NCI-H526 treated with DMSO at 0.1 percent for 48 hours (cell line): Measurements from ENCODE around the gene MAML3.

Source experiments
- DNase-seq: peaks from one replicate; lab custom pipeline; 2025; lab: John Stamatoyannopoulos, UW

Gene MAML3

DNA sequence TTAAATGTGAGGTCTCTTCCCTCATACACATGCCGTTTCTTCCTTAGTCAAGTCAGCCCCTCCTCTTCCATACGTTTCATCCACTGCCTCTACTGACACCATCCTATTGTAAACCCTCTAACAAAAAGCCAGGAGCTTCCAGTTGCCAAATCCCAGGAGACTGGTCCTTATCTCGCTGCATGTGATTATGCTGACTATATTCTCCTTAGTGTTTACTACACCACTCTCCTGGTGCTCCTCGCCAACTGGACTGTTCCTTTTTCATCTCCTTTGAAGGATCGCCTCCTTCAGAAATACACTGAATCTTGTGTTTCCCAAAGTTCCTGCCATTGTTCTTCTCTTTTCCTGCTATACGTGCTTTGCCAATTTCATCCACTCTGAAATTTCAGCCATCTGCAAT lies 27.7 kb downstream of the MAML3 start:
- no peak for DNase-seq

DNA sequence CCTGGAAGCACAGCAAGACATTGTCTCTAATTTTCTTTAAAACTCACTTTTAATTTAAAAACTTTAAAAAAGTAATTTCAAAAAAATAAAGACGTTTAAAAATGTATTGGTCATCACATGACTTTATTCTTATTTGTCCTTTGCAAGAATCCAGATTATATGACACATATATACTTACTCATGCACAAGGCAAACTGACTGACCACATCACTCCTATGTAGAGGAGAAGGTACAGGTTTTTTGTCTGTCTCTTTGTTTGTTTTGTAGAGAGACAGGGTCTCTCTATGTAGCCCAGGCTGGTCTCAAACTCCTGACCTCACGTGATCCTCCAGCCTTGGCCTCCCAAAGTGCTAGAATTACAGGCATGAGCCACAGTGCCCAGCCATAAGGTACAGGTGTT lies 28.6 kb downstream of the MAML3 start:
- no peak for DNase-seq

DNA sequence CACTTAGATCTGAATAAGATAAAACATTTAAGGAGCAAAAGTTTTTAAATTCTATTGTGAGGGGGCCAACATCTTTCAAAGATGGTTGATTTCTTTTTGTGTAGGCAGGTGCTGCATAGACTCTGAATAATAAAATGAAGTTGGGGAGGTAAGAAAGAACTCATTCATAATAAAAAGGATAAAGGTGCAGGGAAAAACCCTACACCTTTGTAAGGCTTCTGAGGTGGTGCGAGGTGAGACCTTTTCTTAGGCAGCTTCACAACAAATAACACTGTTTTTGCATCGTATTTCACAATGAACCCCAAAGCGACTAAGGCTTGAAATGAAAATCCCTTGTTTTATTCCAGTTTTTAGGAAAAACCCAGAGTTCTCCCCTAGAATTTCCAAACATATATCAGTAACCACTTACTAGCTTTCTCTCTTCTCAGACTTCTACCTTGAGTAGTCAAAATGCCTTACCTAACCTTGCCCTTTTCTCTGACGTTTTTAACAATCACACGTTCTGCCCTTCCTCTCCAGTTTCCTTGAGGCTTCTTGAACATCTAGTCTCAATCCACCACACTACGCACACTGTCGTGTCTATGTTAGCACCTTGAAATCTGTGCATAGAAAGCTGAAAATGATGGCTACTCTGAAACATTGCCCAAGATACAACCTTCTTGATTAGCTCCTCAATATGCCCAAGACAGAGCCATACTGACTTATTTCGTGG lies 30.2 kb downstream of the MAML3 start:
- no peak for DNase-seq

DNA sequence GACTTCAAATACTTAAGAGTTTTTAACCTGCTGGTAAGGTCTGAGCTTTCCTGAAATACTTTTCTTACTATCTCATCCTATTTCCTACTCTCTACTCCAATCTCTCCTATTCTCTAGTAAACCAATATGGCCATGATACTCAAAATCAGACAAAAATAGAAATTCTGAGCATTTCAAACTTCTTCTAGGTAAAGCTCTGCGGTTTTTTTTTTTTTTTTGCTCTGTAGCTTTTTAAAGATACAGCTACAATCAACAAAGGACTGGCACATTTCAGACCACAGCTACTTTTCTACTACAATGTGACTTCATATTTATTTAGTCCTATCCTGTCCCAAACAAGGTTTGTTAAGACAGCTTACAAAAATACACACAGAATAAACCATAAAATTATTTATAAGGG lies 31.1 kb downstream of the MAML3 start:
- DNase-seq = no peak

DNA sequence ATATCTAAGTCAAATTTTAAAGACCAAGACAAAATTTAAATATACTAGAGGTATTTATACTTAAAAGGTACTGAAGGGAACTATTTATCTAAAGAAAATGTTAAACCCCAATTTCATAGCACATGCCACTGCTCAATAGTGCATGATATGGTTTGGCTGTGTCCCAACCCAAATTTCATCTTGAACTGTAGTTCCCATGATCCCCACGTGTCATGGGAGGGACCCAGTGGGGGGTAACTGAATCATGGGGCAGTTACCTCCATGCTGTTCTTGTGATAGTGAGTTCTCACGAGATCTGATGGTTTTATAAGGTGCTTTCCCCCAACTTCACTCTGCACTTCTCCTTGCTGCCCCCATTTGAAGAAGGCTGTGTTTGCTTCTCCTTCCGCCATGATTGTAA lies 32.3 kb downstream of the MAML3 start:
- no peak for DNase-seq

DNA sequence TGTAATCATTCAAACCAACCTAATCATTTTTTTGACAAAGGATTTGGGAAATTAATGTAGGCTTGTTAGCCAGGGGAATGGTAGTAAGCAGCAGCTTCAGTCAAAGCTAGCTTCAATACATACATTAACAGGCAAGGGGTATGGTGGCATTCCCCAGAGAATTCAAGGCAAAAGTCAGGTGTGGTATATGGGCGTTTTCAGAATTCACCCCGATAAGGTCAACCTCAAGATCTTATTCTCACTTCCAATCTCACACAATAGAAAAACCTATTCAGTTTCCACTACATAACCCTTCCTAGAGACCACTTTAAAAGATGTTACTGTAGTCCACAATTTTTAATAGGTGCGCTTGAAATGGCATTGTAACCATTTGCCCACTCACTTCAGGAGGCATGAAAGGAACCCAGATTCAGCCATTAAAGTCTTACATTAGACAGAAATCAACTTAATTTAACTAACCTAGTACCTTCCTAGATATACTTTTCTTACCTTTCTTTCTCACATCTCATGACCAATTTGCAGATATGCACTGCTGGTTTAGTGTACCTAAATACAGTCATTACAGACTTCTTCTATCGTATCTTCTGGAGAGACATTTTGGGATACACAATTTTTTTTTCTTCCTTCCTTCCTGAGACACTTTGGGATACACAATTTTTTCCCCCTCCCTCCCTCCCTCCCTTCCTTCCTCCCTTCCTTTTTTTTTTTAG lies 34.9 kb downstream of the MAML3 start:
- no peak for DNase-seq

DNA sequence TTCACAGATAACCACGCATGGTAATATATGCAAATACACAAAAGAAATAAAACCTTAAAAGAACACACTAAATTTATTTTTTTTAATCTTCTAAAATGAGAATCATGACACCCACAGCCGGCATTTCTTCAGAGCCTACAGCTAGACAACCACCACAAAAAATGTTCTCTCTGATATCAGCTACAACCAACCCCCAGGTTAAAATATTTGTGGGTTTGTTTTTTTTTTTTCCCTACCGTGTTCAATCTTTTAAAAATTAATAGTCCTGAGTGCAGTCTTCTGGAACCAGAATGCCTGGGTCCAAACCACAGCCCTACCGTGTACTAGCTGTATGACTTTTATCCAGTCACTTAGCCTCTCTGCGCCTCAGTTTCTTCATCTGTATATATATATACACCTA lies 36.0 kb downstream of the MAML3 start:
- DNase-seq = no peak

DNA sequence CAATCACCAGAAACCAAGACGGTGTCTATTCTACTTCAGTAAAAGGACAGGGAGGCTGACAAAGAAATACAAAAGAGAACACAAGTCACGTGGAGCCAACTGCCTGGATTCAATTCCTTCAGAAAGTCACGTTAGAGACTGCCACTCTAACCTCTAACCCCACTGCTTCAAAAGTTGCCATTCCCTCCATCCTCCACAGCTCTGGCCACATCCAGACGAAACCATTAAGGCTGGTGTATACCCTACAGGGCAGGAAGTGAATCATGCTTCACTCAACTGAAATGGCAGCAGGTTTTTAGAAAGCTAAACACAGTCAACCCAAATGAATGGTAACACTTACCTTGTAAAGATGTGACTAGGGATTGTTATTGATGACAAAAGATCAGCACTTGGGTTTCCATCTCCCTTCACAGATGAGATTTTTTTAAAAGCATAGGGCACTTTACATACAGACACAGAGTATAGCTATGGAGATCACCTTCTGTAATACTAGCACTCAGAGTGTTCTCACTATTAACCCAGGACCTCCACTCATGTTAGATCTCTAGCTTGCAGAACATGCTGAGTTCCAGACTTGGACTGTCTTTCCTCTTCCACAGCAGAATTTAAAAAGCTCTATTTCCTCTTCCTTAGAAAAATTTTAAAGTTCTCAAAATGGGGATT lies 37.4 kb downstream of the MAML3 start:
- no peak for DNase-seq

DNA sequence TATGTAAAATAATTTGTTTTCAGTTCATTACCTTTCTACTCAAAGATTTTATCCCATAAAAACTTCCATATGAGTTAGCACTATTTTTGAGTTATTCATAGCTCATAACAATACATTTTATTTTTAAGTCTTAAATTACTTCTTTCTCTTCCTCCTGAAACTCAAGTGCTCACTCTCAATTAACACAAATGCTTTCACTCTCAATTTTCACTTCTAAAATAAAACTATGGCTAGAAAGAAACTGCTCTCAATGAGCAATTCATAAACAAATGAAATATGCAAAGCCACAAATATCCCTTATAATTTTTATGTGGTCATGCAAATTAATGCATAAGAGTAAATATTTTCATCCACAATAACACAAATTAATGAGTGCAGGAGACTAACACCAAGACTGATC lies 38.8 kb downstream of the MAML3 start:
- peak; percentile 58 for DNase-seq

DNA sequence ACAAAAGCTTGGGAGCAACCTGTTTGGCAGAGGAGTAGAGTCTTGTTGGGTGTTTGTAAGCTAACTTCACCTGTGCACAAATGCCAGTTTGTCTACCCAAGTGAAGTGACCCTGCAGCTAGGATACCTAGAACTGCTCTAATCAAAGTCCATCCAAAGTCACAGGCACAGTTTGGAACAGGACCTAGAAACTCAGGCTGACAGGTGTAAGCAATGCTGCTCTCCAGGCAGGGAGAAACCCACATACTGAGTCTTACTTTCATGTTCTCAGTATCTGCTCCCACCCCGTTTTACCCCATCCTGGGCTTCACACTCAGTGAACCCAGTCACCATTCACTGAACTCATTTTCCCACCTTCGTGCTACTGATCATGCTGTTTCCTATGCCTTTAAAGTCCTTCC lies 40.3 kb downstream of the MAML3 start:
- DNase-seq = no peak

DNA sequence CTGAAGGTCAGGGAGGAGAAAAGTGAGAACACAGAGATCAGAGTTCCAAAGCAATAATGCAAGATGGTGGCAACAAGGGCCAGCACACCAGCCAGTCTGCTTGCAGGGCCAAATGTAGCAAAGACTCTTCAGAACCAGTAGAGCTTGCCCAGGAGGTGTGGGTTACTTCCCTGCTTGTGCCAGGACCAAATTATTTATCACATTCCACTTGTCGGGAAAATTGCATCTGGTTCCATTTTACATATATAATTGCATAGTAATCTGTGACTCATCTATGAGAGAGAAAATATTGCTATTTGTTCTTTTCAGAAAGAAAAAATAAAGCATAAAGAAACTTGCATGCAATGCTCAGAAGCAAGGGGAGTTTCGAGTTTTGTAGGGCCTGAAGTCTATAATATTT lies 41.4 kb downstream of the MAML3 start:
- DNase-seq = no peak

DNA sequence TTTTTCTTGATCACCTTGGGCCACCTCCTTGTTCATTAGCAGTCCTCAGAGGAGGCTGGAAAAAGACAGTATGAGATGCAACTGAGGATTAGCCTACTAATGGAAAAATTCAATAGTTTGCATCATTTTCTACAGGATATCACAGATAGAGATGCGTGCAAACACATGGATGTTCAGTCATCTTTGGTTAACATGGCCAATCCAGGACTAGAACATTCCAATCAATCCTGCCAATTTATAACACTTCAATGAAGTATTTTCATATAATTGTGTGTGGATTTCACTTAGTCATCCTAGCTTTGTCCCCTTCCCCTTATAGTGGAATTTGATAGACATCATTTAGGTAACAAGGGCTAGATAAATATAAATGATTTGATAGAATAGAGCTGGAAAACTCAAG lies 42.7 kb downstream of the MAML3 start:
- DNase-seq = no peak

DNA sequence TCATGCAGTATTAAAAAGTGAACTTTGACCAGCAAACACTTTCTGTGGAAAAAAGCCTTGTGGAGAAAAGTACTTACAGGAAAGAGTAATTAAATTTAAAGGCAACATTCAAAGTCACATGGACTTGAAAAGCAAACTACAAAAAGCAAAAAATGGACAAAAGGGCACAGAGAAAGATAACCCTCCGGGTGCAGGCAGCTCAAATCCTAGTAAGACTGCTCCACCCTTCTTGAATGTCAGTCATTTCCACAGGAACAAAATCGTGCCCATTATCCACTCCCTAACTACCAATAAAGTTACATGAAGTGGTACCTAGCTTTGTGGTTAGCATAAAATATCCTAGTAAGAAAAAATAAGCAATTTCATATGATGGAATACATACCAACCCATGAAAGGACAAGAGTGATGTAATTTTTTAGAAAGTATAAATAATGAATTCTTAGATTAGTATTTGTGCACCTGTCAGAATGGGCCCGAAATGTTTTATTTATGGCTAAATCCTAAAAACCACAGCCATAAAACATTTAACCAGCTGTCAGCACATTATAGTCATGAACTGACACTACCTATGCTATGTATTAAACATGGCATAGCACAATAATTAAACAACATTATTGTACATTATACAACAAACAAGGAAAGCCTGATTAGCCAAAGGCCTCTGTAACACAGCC lies 43.3 kb downstream of the MAML3 start:
- no peak for DNase-seq

DNA sequence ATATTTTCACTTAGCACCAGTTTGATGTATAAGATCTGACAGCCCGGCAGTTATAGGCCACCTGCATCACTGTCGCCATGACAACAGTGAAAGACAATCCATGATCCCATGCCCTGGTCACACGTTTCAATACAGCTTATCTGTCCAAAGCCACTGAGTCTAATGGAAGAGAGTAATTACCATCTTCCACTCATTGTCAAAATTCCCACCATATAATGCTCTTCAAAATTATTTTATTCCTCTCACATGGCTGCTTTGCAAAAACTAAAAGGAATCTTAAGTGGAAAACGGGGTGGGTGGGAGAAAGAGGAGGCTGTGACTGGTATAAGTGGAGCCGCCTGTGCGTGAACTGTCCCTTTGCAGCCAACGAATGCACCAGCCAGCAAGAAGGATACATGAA lies 44.2 kb downstream of the MAML3 start:
- no peak for DNase-seq

DNA sequence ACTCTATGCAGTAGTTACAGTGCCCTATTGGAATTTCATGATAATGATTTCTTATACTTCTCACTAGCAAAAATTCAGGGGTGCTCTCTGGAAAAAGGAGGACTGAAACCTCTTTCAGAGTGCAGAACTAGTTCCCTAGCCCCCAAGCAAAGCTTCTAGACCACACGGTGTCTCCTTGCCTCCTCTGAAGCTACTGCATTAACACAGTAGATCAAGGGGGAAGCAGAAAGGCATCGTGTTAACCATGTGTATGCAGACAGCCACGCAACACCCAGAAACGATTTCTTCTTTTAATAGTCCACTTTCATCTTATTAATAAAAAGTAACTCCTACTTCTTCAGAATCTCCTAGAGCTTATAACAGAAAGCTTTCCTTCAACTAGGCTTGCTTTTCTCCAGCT lies 44.7 kb downstream of the MAML3 start:
- no peak for DNase-seq

DNA sequence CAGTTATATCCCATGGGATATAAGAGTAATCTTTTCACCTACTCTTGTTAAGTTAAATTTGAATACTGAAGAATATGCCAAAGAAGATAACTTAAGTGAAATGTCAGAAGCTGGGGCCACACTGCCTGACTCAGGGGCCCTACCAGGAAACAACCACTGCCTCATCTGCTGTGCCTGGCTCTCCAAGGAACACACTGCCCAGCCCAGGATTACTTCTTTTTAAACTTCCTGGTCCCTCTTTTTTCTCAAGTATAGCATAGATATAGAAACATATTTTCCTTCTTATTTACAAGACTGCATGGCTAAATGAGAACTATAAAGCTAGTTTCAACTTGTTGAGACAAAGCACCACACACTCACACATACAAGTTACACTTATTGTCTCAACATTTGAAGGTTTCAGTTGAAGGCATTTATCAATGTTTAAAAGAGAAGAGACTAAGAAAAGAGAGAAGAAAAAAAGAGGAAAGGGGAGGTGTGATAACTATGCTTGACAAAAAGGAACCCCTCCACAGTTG lies 45.2 kb downstream of the MAML3 start:
- DNase-seq = no peak

DNA sequence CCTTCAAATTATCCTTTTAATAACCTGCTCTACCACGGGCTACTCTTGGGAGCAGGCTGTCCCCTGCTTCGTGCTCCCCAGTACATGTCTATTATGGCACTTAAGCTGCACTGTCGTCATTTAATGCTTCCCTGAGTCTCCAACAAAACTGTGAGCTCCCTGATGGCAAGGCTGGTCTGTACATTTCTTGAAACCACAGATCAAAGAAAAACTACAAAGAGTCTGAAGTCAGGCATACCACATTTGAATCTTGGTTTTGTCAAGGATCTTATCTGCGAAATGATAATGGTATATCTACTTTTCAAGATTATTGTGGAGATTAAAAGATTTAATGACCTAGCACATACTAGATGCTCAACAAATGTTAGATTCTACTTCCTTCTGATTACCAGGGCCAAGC lies 45.7 kb downstream of the MAML3 start:
- DNase-seq = no peak

DNA sequence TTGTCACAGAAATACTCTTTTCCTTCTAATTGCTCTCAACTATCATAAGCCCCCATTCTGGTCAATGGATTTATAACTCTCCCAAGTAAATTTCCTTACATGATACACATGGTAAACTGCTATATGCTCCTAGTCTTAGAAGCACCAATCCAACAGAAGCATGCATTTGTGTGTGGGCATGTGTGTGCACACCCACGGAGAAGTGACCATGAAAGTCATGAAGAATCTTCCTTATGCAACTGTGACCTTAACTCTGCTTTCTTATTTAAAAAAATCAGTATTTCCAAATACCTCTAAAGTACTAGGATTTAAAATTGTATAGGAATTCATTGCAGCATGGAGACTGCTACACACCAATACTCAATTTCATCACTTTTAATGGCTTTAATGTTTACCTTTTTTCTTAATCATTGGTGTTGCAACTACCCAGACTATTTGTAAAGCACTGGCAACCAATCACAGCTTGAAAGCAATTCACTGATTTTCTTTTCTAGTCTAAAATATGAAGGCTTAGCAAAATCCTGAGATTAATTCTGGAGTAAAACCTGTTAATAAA lies 47.6 kb downstream of the MAML3 start:
- no peak for DNase-seq

DNA sequence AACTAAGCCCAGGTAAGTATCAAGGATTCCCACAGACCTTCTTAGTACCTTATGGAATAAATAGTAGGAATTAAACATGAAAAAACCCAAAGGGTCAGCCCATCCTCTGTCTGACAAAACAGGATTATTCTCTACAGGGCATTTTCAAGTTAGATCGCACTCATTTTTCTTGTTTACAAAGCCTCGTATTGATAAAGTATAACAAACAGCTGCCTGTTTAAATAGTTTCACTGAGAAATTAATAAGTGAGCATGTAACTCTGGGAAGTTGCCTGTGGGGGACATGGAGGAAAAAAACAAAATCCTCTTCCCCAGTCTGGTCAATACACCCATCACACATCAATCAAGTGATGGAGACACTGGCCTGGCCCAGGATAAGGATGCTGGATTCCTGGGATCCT lies 48.5 kb downstream of the MAML3 start:
- no peak for DNase-seq

DNA sequence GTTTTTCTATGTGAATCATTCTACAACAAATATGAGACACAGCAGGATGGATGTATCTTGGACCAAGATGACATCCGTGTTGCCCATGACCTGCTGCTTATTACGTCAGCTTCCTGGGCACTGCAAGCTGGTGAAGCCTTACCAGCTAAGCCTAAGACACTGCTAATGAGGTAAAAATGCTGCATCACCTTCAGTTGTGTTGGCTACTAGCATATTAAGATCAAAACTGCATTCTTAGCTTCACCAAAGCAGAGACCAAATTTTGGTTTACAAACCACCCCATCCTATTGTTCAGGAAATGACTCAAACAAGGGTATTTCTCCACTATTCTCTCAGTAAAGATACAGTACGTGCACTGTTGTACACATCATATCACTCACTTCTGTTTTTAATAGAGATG lies 50.3 kb downstream of the MAML3 start:
- DNase-seq = no peak

DNA sequence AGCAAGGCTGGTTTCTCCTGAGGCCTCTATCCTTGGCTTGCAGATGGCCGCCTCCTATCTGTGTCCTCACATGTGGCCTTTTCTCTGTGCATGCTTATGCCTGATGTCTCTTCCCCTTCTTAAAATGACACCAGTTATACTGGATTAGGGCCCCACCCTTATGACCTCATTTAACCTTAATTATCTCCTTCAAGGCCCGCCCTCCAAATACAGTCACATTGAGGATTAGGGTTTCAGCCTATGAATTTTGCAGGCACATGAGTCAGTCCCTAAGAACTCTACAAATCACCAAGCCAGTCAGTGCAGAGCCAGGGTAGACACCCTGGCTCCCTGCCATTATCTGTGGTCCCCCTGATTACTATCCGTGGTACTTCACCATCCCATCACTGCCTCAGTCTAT lies 51.6 kb downstream of the MAML3 start:
- no peak for DNase-seq

DNA sequence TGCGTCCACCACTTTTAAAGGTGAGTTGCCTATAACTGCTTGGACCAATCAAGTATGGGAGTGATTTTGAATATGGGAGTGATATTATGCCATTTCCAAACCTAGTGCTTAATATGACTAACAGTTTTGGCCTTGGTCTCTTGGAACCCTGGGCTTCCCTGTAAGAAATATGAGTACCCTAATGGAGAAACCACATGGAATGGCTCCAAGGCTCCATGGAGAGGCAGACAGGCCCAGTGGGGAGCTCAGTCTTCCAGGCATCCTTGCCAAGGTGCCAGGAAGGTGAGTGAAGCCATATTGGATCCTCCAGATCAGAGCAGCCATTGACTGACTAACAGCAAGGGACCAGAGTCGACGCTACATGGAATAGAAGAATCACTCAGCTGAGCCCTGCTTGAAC lies 53.2 kb downstream of the MAML3 start:
- no peak for DNase-seq
